Stimulated activated CD4-positive, alpha-beta T cell treated with anti-CD3 and anti-CD28 coated beads, Interleukin-15, amount 100 ng/mL, for 48 hours (primary cell): ENCODE data around the gene TTPAL.

Source experiments
- DNase-seq, 2 donors: peaks; one replicate each; pipeline ENCODE4 v3.0.0-alpha.2; 2020; ENCODE audit warnings: low read depth in 2 of 2

Gene TTPAL

GRCh38 chr20:44533928-44534327 lies 58.3 kb downstream of the TTPAL start:
- no peak for DNase-seq

- DNase-seq, result no peak
Observed at GRCh38 chr20:44536175-44536574, 60.5 kb downstream of the TTPAL start.

- no peak for DNase-seq
Observed at GRCh38 chr20:44537993-44538392, 62.3 kb downstream of the TTPAL start.

- no peak for DNase-seq
Observed at GRCh38 chr20:44540834-44541233, 65.2 kb downstream of the TTPAL start.

GRCh38 chr20:44541992-44542391 lies 66.3 kb downstream of the TTPAL start:
- no peak for DNase-seq

- no peak for DNase-seq
Observed at GRCh38 chr20:44542890-44543289, 67.2 kb downstream of the TTPAL start.

- DNase-seq, result no peak
Observed at GRCh38 chr20:44543358-44543757, 67.7 kb downstream of the TTPAL start.
